Stimulated activated memory B cell treated with anti-CD40 and anti-IgM and Interleukin-4, amounts not matched to agents 10 μg/mL and 1 μg/mL and 100 μg/mL, for 72 hours (primary cell): Measurements from ENCODE around the gene ZC3H11A.
A peak's percentile ranks its signal among the peaks of the same experiment; 100 is the strongest.
"Not testable (repeated sequence)": the region's sequence is repeated elsewhere in the genome, so short reads cannot be mapped to it uniquely, and the experiment has no call there.

ENCODE experiments used
- ATAC-seq: fragments of 150-1000 bp; cut with Tn5 transposase; 2 replicates; pipeline ENCODE4 v1.10.0; 2021
- H3K27ac Mint-ChIP-seq: one replicate; pipeline ENCODE4 v1.8.0; 2022; ENCODE audit warnings: mild to moderate bottlenecking, mixed read lengths
- H3K27me3 Mint-ChIP-seq: one replicate; pipeline ENCODE4 v1.8.0; 2022; ENCODE audit warnings: mixed read lengths
- H3K36me3 Mint-ChIP-seq: one replicate; pipeline ENCODE4 v1.8.0; 2022; ENCODE audit warnings: mixed read lengths
- H3K4me1 Mint-ChIP-seq: one replicate; pipeline ENCODE4 v1.8.0; 2022; ENCODE audit warnings: mixed read lengths
- H3K4me3 Mint-ChIP-seq: one replicate; pipeline ENCODE4 v1.8.0; 2022; ENCODE audit warnings: mild to moderate bottlenecking, moderate library complexity, mixed read lengths
- H3K9me3 Mint-ChIP-seq: one replicate; pipeline ENCODE4 v1.8.0; 2022; ENCODE audit warnings: mixed read lengths

Gene ZC3H11A

GRCh38 chr1:203797948-203798655 is 2.7 kb downstream of the ZC3H11A start:
- no peaks in the 10 kb centered on the region for H3K27me3 Mint-ChIP-seq
- no peak for ATAC-seq
- no peak overlapping the region for H3K4me3 Mint-ChIP-seq
- H3K9me3 Mint-ChIP-seq: no peaks in the 10 kb centered on the region
- peaks cover 36% of the 10 kb centered on the region for H3K4me1 Mint-ChIP-seq
- H3K27ac Mint-ChIP-seq: no peak overlapping the region
- peaks cover 17% of the 10 kb centered on the region for H3K36me3 Mint-ChIP-seq

- ATAC-seq: no peak
- peaks cover 42% of the 10 kb centered on the region for H3K4me1 Mint-ChIP-seq
- H3K36me3 Mint-ChIP-seq: peaks cover 28% of the 10 kb centered on the region
- H3K4me3 Mint-ChIP-seq: no peak overlapping the region
- no peaks in the 10 kb centered on the region for H3K27me3 Mint-ChIP-seq
- H3K9me3 Mint-ChIP-seq: no peaks in the 10 kb centered on the region
- no peak overlapping the region for H3K27ac Mint-ChIP-seq
These were observed 3.7 kb downstream of the ZC3H11A start for GRCh38 chr1:203799157-203799556.

- H3K27ac Mint-ChIP-seq: no peak overlapping the region
- no peaks in the 10 kb centered on the region for H3K27me3 Mint-ChIP-seq
- H3K4me3 Mint-ChIP-seq: no peak overlapping the region
- peaks cover 43% of the 10 kb centered on the region for H3K4me1 Mint-ChIP-seq
- H3K9me3 Mint-ChIP-seq: no peaks in the 10 kb centered on the region
- peaks cover 34% of the 10 kb centered on the region for H3K36me3 Mint-ChIP-seq
- ATAC-seq: no peak
These were observed 4.5 kb downstream of the ZC3H11A start for GRCh38 chr1:203799971-203800370.

- H3K4me3 Mint-ChIP-seq: no peak overlapping the region
- peaks cover 36% of the 10 kb centered on the region for H3K36me3 Mint-ChIP-seq
- no peaks in the 10 kb centered on the region for H3K27me3 Mint-ChIP-seq
- no peak for ATAC-seq
- peaks cover 20% of the 10 kb centered on the region for H3K4me1 Mint-ChIP-seq
- no peaks in the 10 kb centered on the region for H3K9me3 Mint-ChIP-seq
- H3K27ac Mint-ChIP-seq: no peak overlapping the region
These were observed 10.3 kb downstream of the ZC3H11A start for GRCh38 chr1:203805689-203806088.

GRCh38 chr1:203807196-203807595 is 11.8 kb downstream of the ZC3H11A start:
- Mint-ChIP-seq H3K9me3 (no peaks in the 10 kb centered on the region), H3K4me1 (peaks cover 20% of the 10 kb centered on the region), H3K36me3 (peaks cover 42% of the 10 kb centered on the region), H3K27ac (no peak overlapping the region), H3K27me3 (no peaks in the 10 kb centered on the region), H3K4me3 (no peak overlapping the region)
- no peak for ATAC-seq

- H3K36me3 Mint-ChIP-seq: peaks cover 35% of the 10 kb centered on the region
- peak overlapping the region; percentile 14 for H3K27ac Mint-ChIP-seq
- H3K4me3 Mint-ChIP-seq: no peak overlapping the region
- H3K4me1 Mint-ChIP-seq: peaks cover 15% of the 10 kb centered on the region
- H3K27me3 Mint-ChIP-seq: no peaks in the 10 kb centered on the region
- H3K9me3 Mint-ChIP-seq: peaks cover 3% of the 10 kb centered on the region
- no peak for ATAC-seq
These were observed 18.3 kb downstream of the ZC3H11A start for GRCh38 chr1:203813581-203814341.

- ATAC-seq: no peak
- peaks cover 59% of the 10 kb centered on the region for H3K36me3 Mint-ChIP-seq
These were observed 23.0 kb downstream of the ZC3H11A start for GRCh38 chr1:203818399-203818798.

GRCh38 chr1:203823306-203823705 is 27.9 kb downstream of the ZC3H11A start:
- Mint-ChIP-seq H3K36me3 (peaks cover 64% of the 10 kb centered on the region), H3K27ac (no peak overlapping the region), H3K9me3 (no peaks in the 10 kb centered on the region), H3K27me3 (no peaks in the 10 kb centered on the region), H3K4me1 (peaks cover 22% of the 10 kb centered on the region), H3K4me3 (no peak overlapping the region)
- no peak for ATAC-seq

More at GRCh38 chr1:203818399-203818798, 23.0 kb downstream of the ZC3H11A start:
- H3K27ac Mint-ChIP-seq: no peak overlapping the region
- H3K4me1 Mint-ChIP-seq: peaks cover 23% of the 10 kb centered on the region
- no peaks in the 10 kb centered on the region for H3K27me3 Mint-ChIP-seq
- peaks cover 3% of the 10 kb centered on the region for H3K9me3 Mint-ChIP-seq
- no peak overlapping the region for H3K4me3 Mint-ChIP-seq

- peaks cover 60% of the 10 kb centered on the region for H3K36me3 Mint-ChIP-seq
- H3K4me3 Mint-ChIP-seq: no peak overlapping the region
- peaks cover 28% of the 10 kb centered on the region for H3K4me1 Mint-ChIP-seq
- H3K9me3 Mint-ChIP-seq: no peaks in the 10 kb centered on the region
- ATAC-seq: no peak
- H3K27me3 Mint-ChIP-seq: no peaks in the 10 kb centered on the region
- no peak overlapping the region for H3K27ac Mint-ChIP-seq
These were observed 30.8 kb downstream of the ZC3H11A start for GRCh38 chr1:203826175-203826574.

- Mint-ChIP-seq H3K9me3 (no peaks in the 10 kb centered on the region), H3K27ac (no peak overlapping the region), H3K36me3 (peaks cover 45% of the 10 kb centered on the region), H3K4me3 (no peak overlapping the region), H3K4me1 (peaks cover 20% of the 10 kb centered on the region), H3K27me3 (no peaks in the 10 kb centered on the region)
- no peak for ATAC-seq
These were observed 32.6 kb downstream of the ZC3H11A start for GRCh38 chr1:203828002-203828401.

- no peaks in the 10 kb centered on the region for H3K9me3 Mint-ChIP-seq
- ATAC-seq: no peak
- H3K27me3 Mint-ChIP-seq: no peaks in the 10 kb centered on the region
- H3K27ac Mint-ChIP-seq: no peak overlapping the region
- H3K4me1 Mint-ChIP-seq: peaks cover 20% of the 10 kb centered on the region
- peaks cover 40% of the 10 kb centered on the region for H3K36me3 Mint-ChIP-seq
- H3K4me3 Mint-ChIP-seq: no peak overlapping the region
These were observed 33.1 kb downstream of the ZC3H11A start for GRCh38 chr1:203828503-203828902.

- peak overlapping the region; percentile 26 for H3K27ac Mint-ChIP-seq
- H3K36me3 Mint-ChIP-seq: peaks cover 34% of the 10 kb centered on the region
- H3K27me3 Mint-ChIP-seq, H3K4me3 Mint-ChIP-seq, H3K9me3 Mint-ChIP-seq: not testable (repeated sequence)
- ATAC-seq: peak; percentile 68
- H3K4me1 Mint-ChIP-seq: peaks cover 19% of the 10 kb centered on the region
These were observed 33.8 kb downstream of the ZC3H11A start for GRCh38 chr1:203829247-203829646.

- Mint-ChIP-seq H3K9me3 (no peaks in the 10 kb centered on the region), H3K4me1 (no peaks in the 10 kb centered on the region), H3K4me3 (no peak overlapping the region), H3K27ac (no peak overlapping the region), H3K27me3 (no peaks in the 10 kb centered on the region), H3K36me3 (peaks cover 39% of the 10 kb centered on the region)
- no peak for ATAC-seq
These were observed 40.1 kb downstream of the ZC3H11A start for GRCh38 chr1:203835476-203835875.

GRCh38 chr1:203839081-203839480 is 43.7 kb downstream of the ZC3H11A start:
- Mint-ChIP-seq H3K27ac (no peak overlapping the region), H3K27me3 (no peaks in the 10 kb centered on the region), H3K4me1 (no peaks in the 10 kb centered on the region), H3K4me3 (no peak overlapping the region), H3K36me3 (peaks cover 58% of the 10 kb centered on the region), H3K9me3 (peaks cover 3% of the 10 kb centered on the region)
- ATAC-seq: no peak

- ATAC-seq: no peak
- Mint-ChIP-seq H3K36me3 (peaks cover 53% of the 10 kb centered on the region), H3K27me3 (no peaks in the 10 kb centered on the region), H3K4me3 (no peak overlapping the region), H3K9me3 (peaks cover 3% of the 10 kb centered on the region), H3K4me1 (no peaks in the 10 kb centered on the region), H3K27ac (no peak overlapping the region)
These were observed 44.9 kb downstream of the ZC3H11A start for GRCh38 chr1:203840208-203840808.

GRCh38 chr1:203842559-203842876 is 47.1 kb downstream of the ZC3H11A start:
- peaks cover 3% of the 10 kb centered on the region for H3K9me3 Mint-ChIP-seq
- peaks cover 63% of the 10 kb centered on the region for H3K36me3 Mint-ChIP-seq
- no peak overlapping the region for H3K4me3 Mint-ChIP-seq
- no peak overlapping the region for H3K27ac Mint-ChIP-seq
- H3K27me3 Mint-ChIP-seq: no peaks in the 10 kb centered on the region
- no peaks in the 10 kb centered on the region for H3K4me1 Mint-ChIP-seq
- no peak for ATAC-seq
